K562 (cell line): Measurements from ENCODE around the gene FBXL2. TPM values are rescaled to one million over a fixed set of nuclear protein-coding genes. Genes with fewer than 3 reads are reported as not detected.
A peak's percentile ranks its signal among the peaks of the same experiment; 100 is the strongest.

ENCODE experiments used
- ATAC-seq: fragments of 200-7000 bp; cut with Tn5 transposase; 3 replicates; pipeline ENCODE4 v1.9.1; 2020; ENCODE audit warnings: moderate library complexity
- BruUV-seq: library from RNA; stranded (reverse); fragments of 400-500 nt; replicated peaks from 2 replicates; lab custom pipeline; 2021; lab: Mats Ljungman, UMichigan
- CTCF ChIA-PET: fragments of 300-600 bp; formaldehyde crosslinking; extraction: SDS; loops from one replicate; lab custom pipeline; 2021; ENCODE audit warnings: low intra/inter-chr PET ratio; lab: Yijun Ruan, JAX
- POLR2A ChIA-PET: fragments of 300-600, 350-650 bp; sonication (Branson Sonifier 250); formaldehyde crosslinking; extraction: SDS; loops from one replicate; lab custom pipeline; 2021; ENCODE audit warnings: antibody characterized with exemption, inconsistent platforms; lab: Yijun Ruan, JAX
- DNase-seq, 4 experiments: peaks; one replicate each; pipeline versions ENCODE4 v3.0.0 to v3.0.0-alpha.2; 2011 to 2018; ENCODE audit warnings: low spot score in 3 of 4, mixed read lengths in 3 of 4; ENCODE audit errors: extremely low read depth in 1 of 4
- FAIRE-seq: peaks from 2 replicates; lab custom pipeline; 2011; peaks lifted over from hg19 to GRCh38; lab: Jason Lieb, UNC
- H2AFZ ChIP-seq: 2 replicates; pipeline ENCODE4 v1.6.0; 2011; ENCODE audit warnings: low read depth, low read length, control low read depth, inconsistent platforms
- H3K27ac ChIP-seq: fragments of 200-600 bp; 3 replicates; pipeline ENCODE4 v1.8.0; 2011; ENCODE audit warnings: low read depth, mild to moderate bottlenecking, control low read depth, inconsistent platforms, low read length, moderate library complexity, mixed read lengths; ENCODE audit errors: extremely low read depth
- H3K27me3 ChIP-seq, 2 experiments: fragments of 300-600 bp in 1 of 2; 2 replicates in 1 of 2; 3 replicates in 1 of 2; pipeline versions ENCODE4 v1.6.0 to v1.8.0; 2011; ENCODE audit warnings: inconsistent platforms in 2 of 2, low read length in 2 of 2, mild to moderate bottlenecking in 1 of 2, mixed read lengths in 1 of 2, moderate library complexity in 1 of 2; ENCODE audit not compliant: control insufficient read depth in 2 of 2, insufficient read depth in 2 of 2
- H3K36me3 ChIP-seq: fragments of 300-600 bp; 3 replicates; pipeline ENCODE4 v1.8.0; 2011; ENCODE audit warnings: mild to moderate bottlenecking, low read length, inconsistent platforms; ENCODE audit not compliant: control insufficient read depth, insufficient read depth
- H3K4me1 ChIP-seq, 2 experiments: fragments of 200-600 bp in 1 of 2; replicated peaks in 1 of 2; 2 replicates in 1 of 2; 3 replicates in 1 of 2; pipeline versions ENCODE4 v1.5.1 to v1.8.0; 2011; ENCODE audit warnings: inconsistent platforms in 2 of 2, low read length in 2 of 2, mild to moderate bottlenecking in 1 of 2, mixed read lengths in 1 of 2, moderate library complexity in 1 of 2; ENCODE audit not compliant: control insufficient read depth in 2 of 2, insufficient read depth in 2 of 2
- H3K4me2 ChIP-seq: 2 replicates; pipeline ENCODE4 v1.6.1; 2011; ENCODE audit warnings: low read length, control low read depth, inconsistent platforms, mixed read lengths; ENCODE audit not compliant: insufficient read depth
- H3K4me3 ChIP-seq: fragments of 200-600 bp; sonication (generic), shearing (Covaris generic); 2 replicates; pipeline ENCODE4 v1.5.1; 2016; ENCODE audit warnings: control low read depth, inconsistent platforms
- H3K79me2 ChIP-seq: fragments of 200-600 bp; 3 replicates; pipeline ENCODE4 v1.8.0; 2011; ENCODE audit warnings: low read length, inconsistent platforms; ENCODE audit not compliant: control insufficient read depth, insufficient read depth
- H3K9ac ChIP-seq, 2 experiments: 2 replicates each; pipeline versions ENCODE4 v1.6.0 to v1.6.1; 2011; ENCODE audit warnings: low read depth in 2 of 2, low read length in 2 of 2, control low read depth in 1 of 2, inconsistent platforms in 1 of 2, mild to moderate bottlenecking in 1 of 2, mixed read lengths in 1 of 2; ENCODE audit not compliant: insufficient read depth in 1 of 2
- H3K9me1 ChIP-seq: one replicate; pipeline ENCODE4 v1.6.0; 2011; ENCODE audit warnings: inconsistent platforms, mild to moderate bottlenecking, low read length, moderate library complexity; ENCODE audit not compliant: control insufficient read depth, insufficient read depth
- H3K9me3 ChIP-seq: replicated peaks from 2 replicates; pipeline ENCODE4 v1.5.1; 2011; ENCODE audit warnings: low read depth, low read length, inconsistent platforms; ENCODE audit not compliant: control insufficient read depth, insufficient read depth
- H4K20me1 ChIP-seq: replicated peaks from 2 replicates; pipeline ENCODE4 v1.6.1; 2011; ENCODE audit warnings: low read length, inconsistent platforms, mixed read lengths; ENCODE audit not compliant: control insufficient read depth, insufficient read depth
- C11orf30 ChIP-seq: fragments of 450-650 bp; IDR thresholded peaks from 2 replicates; pipeline ENCODE4 v1.6.1; 2016; ENCODE audit warnings: low read depth, mild to moderate bottlenecking
- KLF16 ChIP-seq: IDR thresholded peaks from 2 replicates; pipeline ENCODE4 v1.6.1; 2016; ENCODE audit warnings: antibody characterized with exemption
- MAFG ChIP-seq: fragments of 450-650 bp; conservative IDR thresholded peaks from 2 replicates; pipeline ENCODE4 v1.6.1; 2016; ENCODE audit warnings: missing genetic modification characterization, missing compliant biosample characterization
- MTA1 ChIP-seq: fragments of 450-650 bp; IDR thresholded peaks from 2 replicates; pipeline ENCODE4 v1.6.1; 2017; ENCODE audit warnings: borderline replicate concordance
- MTA3 ChIP-seq: fragments of 450-650 bp; formaldehyde crosslinking; IDR thresholded peaks from 2 replicates; pipeline ENCODE4 v1.6.1; 2017; ENCODE audit warnings: mild to moderate bottlenecking, borderline replicate concordance
- NFE2 ChIP-seq: IDR thresholded peaks from 2 replicates; pipeline ENCODE4 v1.6.1; 2014; ENCODE audit warnings: antibody characterized with exemption, low read depth
- RFX5 ChIP-seq: IDR thresholded peaks from 2 replicates; pipeline ENCODE4 v1.6.1; 2011; ENCODE audit warnings: low read depth, mild to moderate bottlenecking, improper control_type of control experiment, low read length
- SMARCC2 ChIP-seq: fragments of 450-650 bp; IDR thresholded peaks from 2 replicates; pipeline ENCODE4 v1.6.1; 2017; ENCODE audit warnings: antibody characterized with exemption, moderate library complexity, mild to moderate bottlenecking, low read depth
- ZNF217 ChIP-seq: sonication (generic); formaldehyde crosslinking; IDR thresholded peaks from 2 replicates; pipeline ENCODE4 v1.8.0; 2022; ENCODE audit warnings: mild to moderate bottlenecking, missing genetic modification reagents
- ZNF316 ChIP-seq: fragments of 450-650 bp; IDR thresholded peaks from 2 replicates; pipeline ENCODE4 v1.6.1; 2016
- ZNF561 ChIP-seq: fragments of 450-650 bp; formaldehyde crosslinking; conservative IDR thresholded peaks from 2 replicates; pipeline ENCODE4 v1.4.0; 2020; ENCODE audit warnings: mild to moderate bottlenecking, moderate library complexity
- whole genome bisulfite sequencing: fragments of 100-300 bp; shearing (Covaris generic); methylation state at CpG from one replicate; pipeline ENCODE4 v1.1.6; 2016; ENCODE audit warnings: low coverage, mixed read lengths; ENCODE audit not compliant: insufficient coverage; ENCODE audit errors: missing lambda C conversion rate; 5-methylcytosine and 5-hydroxymethylcytosine counted together
- in situ Hi-C: fragments of 300-500 bp; cut with MboI; formaldehyde crosslinking; loops from 4 replicates; pipeline ENCODE4 v1.15.0; 2018; ENCODE audit warnings: inconsistent platforms, mixed read lengths
- intact Hi-C: fragments of 100-400 bp; cut with micrococcal nuclease; formaldehyde crosslinking; loops from 2 replicates; pipeline ENCODE4 v1.14.2; 2022
- polyA plus RNA-seq, 8 experiments: library from polyadenylated mRNA; depleted of rRNA in 4 of 8; stranded (reverse) in 5 of 8; unstranded in 3 of 8; fragments of >200 nt; fragmentation: Nextera tagmentation in 2 of 8; fragmentation: Illumina TruSeq in 1 of 8; extraction: Ambion mirVana in 2 of 8; extraction: Trizol in 1 of 8; gene quantifications; 2 replicates each; pipeline versions ENCODE4 v1.2.1 to v1.2.3, GENCODE V29; 2011 to 2014; ENCODE audit warnings: inconsistent platforms in 1 of 8, missing spikeins in 1 of 8
- total RNA-seq, 7 experiments: library from RNA; depleted of rRNA in 6 of 7; stranded (reverse); fragments of >200 nt in 6 of 7; fragmentation: Illumina TruSeq in 2 of 7; extraction: Trizol in 2 of 7; gene quantifications; 2 replicates each; pipeline versions ENCODE4 v1.2.1 to v1.2.3, GENCODE V29; 2011 to 2021; ENCODE audit warnings: low replicate concordance in 1 of 7
- TF ChIP-seq, protein P1 (sequence below), 2 experiments: fragments of 450-650 bp; IDR thresholded peaks; 2 replicates each; pipeline ENCODE4 v1.6.1; 2016; ENCODE audit warnings: mild to moderate bottlenecking in 2 of 2, borderline replicate concordance in 1 of 2, low read depth in 1 of 2, moderate library complexity in 1 of 2

Gene FBXL2
- total and polyA plus RNA-seq, 9 of the 15 experiments (the other 6 are each of a cell fraction or from before 2014, with no cell fraction given) = 1.3 to 6.9 (median 1.9) TPM

GRCh38 chr3:33339758-33340157, 62.5 kb downstream of the FBXL2 start:
- POLR2A ChIA-PET = no interaction called here

GRCh38 chr3:33355611-33356010, 78.4 kb downstream of the FBXL2 start:
- ATAC-seq = peak; percentile 63
- FAIRE-seq = peak; percentile 71
- Histone ChIP-seq H3K4me1 (peaks cover 0 to 20% of the 10 kb centered on the region in 2 experiments; a peak in 3 of 5 replicates), H3K9me3 (no peaks in the 10 kb centered on the region), H4K20me1 (no peaks in the 10 kb centered on the region), H3K9me1 (no peaks in the 10 kb centered on the region), H3K27me3 (peaks cover 0 to 5% of the 10 kb centered on the region in 2 experiments; a peak in 1 of 5 replicates), H3K36me3 (no peaks in the 10 kb centered on the region), H3K4me2 (peak overlapping the region; percentile 35; the same call in 1 of the 2 replicates), H3K4me3 (no peak overlapping the region), H3K79me2 (no peaks in the 10 kb centered on the region), H3K27ac (no peak overlapping the region), H2AFZ (no peak overlapping the region), H3K9ac (no peak overlapping the region)
- in situ Hi-C loops (no loop called here), intact Hi-C loops (no loop called here)
- CTCF ChIA-PET = no interaction called here
- DNase-seq = peak in 2 of 4 experiments; percentile 27 to 47
- no TSS peak for BruUV-seq
- 0% methylated on average over 5 of the region's 5 CpGs for WGBS
- POLR2A ChIA-PET = interaction anchor here (0.6 to 1.2 kb wide), 6 partner anchors 11 to 1102 kb away, joined by 3 to 4 read pairs (median 3); no protein-coding TSS in a partner anchor
- peak; percentile 32; the same call in 1 of the 2 replicates for TF ChIP-seq MTA3
- no peak for TF ChIP-seq ZNF217 (CRISPR knock-in tag)
- TF ChIP-seq MTA1 = peak; percentile 22; the same call in 1 of the 2 replicates
- TF ChIP-seq, protein P1, sequence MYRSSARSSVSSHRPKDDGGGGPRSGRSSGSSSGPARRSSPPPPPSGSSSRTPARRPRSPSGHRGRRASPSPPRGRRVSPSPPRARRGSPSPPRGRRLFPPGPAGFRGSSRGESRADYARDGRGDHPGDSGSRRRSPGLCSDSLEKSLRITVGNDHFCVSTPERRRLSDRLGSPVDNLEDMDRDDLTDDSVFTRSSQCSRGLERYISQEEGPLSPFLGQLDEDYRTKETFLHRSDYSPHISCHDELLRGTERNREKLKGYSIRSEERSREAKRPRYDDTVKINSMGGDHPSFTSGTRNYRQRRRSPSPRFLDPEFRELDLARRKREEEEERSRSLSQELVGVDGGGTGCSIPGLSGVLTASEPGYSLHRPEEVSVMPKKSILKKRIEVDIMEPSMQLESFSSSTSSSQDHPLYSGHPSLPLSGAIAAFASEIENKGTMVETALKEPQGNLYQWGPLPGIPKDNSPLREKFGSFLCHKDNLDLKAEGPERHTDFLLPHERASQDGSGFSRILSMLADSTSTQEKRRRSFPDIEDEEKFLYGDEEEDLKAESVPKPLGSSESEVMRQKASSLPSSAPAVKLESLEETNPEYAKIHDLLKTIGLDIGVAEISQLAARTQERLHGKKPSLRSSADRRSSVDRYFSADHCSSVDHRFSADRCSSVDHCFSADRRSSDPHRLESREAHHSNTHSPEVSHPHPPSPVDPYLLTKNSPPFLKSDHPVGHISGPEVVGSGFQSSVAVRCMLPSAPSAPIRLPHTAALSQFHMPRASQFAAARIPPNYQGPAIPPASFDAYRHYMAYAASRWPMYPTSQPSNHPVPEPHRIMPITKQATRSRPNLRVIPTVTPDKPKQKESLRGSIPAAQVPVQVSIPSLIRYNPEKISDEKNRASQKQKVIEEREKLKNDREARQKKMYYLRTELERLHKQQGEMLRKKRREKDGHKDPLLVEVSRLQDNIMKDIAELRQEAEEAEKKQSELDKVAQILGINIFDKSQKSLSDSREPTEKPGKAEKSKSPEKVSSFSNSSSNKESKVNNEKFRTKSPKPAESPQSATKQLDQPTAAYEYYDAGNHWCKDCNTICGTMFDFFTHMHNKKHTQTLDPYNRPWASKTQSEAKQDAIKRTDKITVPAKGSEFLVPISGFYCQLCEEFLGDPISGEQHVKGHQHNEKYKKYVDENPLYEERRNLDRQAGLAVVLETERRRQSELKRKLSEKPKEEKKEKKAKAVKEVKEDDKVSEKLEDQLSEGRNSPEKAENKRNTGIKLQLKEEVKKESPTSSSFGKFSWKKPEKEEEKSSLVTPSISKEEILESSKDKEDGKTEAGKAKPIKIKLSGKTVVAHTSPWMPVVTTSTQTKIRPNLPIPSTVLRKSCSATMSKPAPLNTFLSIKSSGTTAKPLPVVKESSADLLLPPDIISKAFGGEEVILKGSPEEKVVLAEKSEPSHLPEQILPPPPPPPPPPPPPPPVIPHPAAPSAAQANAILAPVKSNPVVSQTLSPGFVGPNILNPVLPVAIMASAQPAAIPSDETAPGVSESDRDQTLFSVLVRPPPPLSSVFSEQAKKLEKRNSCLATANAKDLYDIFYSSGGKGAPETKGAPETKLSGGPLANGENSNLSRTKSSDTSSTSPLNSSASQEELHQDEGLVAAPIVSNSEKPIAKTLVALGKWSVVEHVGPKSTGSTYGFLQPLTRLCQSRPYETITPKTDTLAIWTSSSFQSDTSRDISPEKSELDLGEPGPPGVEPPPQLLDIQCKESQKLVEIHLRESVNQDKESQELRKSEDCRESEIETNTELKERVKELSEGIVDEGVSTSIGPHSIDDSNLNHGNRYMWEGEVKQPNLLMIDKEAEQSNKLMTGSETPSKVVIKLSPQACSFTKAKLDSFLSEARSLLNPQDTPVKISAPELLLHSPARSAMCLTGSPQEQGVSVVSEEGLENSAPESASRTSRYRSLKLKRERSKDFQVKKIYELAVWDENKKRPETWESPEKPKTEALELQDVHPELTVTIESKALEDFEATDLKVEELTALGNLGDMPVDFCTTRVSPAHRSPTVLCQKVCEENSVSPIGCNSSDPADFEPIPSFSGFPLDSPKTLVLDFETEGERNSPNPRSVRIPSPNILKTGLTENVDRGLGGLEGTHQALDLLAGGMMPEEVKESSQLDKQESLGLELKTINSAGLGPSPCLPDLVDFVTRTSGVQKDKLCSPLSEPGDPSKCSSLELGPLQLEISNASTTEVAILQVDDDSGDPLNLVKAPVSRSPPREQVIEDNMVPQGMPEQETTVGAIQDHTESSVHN (IDR thresholded peaks at IDR 0.05; ENCODE audit: borderline replicate concordance in 1 of 2, low read depth in 1 of 2) = no peak
- no peak for TF ChIP-seq ZNF561
- TF ChIP-seq KLF16 = no peak

More at GRCh38 chr3:33339758-33340157, 62.5 kb downstream of the FBXL2 start:
- BruUV-seq = no TSS peak
- H3K27me3 ChIP-seq = no peaks in the 10 kb centered on the region
- H3K9ac ChIP-seq = no peak overlapping the region
- no peak overlapping the region for H3K4me3 ChIP-seq
- DNase-seq (no peak), FAIRE-seq (no peak)
- H3K4me1 ChIP-seq = no peaks in the 10 kb centered on the region
- no peak overlapping the region for H3K27ac ChIP-seq
- no peak overlapping the region for H2AFZ ChIP-seq
- H3K79me2 ChIP-seq = no peaks in the 10 kb centered on the region
- no peaks in the 10 kb centered on the region for H4K20me1 ChIP-seq
- no peaks in the 10 kb centered on the region for H3K36me3 ChIP-seq
- in situ Hi-C loops = no loop called here
- no peak overlapping the region for H3K4me2 ChIP-seq
- TF ChIP-seq RFX5 (no peak), C11orf30 (peak; percentile 53), ZNF316 (peak; percentile 58), SMARCC2 (no peak), MAFG (tag) (0 out of 2 replicates have a peak, but pooled peaks have one; percentile 18), NFE2 (peak; percentile 65)
- TF ChIP-seq, all 486 proteins: peak for 4
- no peaks in the 10 kb centered on the region for H3K9me3 ChIP-seq
- ATAC-seq = peak; percentile 48; the same call in 2 of the 3 replicates
- H3K9me1 ChIP-seq = no peaks in the 10 kb centered on the region
- CTCF ChIA-PET = no interaction called here
- intact Hi-C loops = no loop called here
